HepG2 (cell line): ENCODE results near the gene OSBPL5. TPM values are rescaled to one million over a fixed set of nuclear protein-coding genes. Genes with fewer than 3 reads are reported as not detected.

Source experiments
- EEA1 ChIP-seq: sonication (generic); formaldehyde crosslinking; IDR thresholded peaks from 2 replicates; pipeline ENCODE4 v1.5.1; 2020; ENCODE audit warnings: mild to moderate bottlenecking, missing genetic modification reagents, borderline replicate concordance
- KAT8 ChIP-seq: IDR thresholded peaks from 2 replicates; pipeline ENCODE4 v1.6.1; 2016; ENCODE audit warnings: missing genetic modification reagents, missing compliant biosample characterization
- MXD4 ChIP-seq: IDR thresholded peaks from 2 replicates; pipeline ENCODE4 v1.6.1; 2016; ENCODE audit warnings: mild to moderate bottlenecking, missing biosample characterization, missing genetic modification reagents
- NFIB ChIP-seq: sonication (generic); formaldehyde crosslinking; IDR thresholded peaks from 2 replicates; pipeline ENCODE4 v1.9.0; 2021; ENCODE audit warnings: missing genetic modification reagents, mild to moderate bottlenecking, borderline replicate concordance
- NONO ChIP-seq, 2 experiments: fragments of 450-650 bp in 1 of 2; sonication (generic) in 1 of 2; formaldehyde crosslinking in 1 of 2; IDR thresholded peaks in 1 of 2; conservative IDR thresholded peaks in 1 of 2; 2 replicates each; pipeline versions ENCODE4 v1.6.1 to v1.8.0; 2017 to 2022; ENCODE audit warnings: mild to moderate bottlenecking in 1 of 2, missing genetic modification reagents in 1 of 2, moderate library complexity in 1 of 2
- NR1H2 ChIP-seq: sonication (generic); formaldehyde crosslinking; IDR thresholded peaks from 2 replicates; pipeline ENCODE4 v1.8.1; 2022; ENCODE audit warnings: low read depth, missing genetic modification reagents, borderline replicate concordance
- PCBP1 ChIP-seq: fragments of 200-400 bp; formaldehyde crosslinking; IDR thresholded peaks from 2 replicates; pipeline ENCODE4 v1.6.1; 2017; ENCODE audit warnings: mild to moderate bottlenecking, low read depth, low read length, borderline replicate concordance
- RBFOX2 ChIP-seq: fragments of 200-400 bp; formaldehyde crosslinking; IDR thresholded peaks from 2 replicates; pipeline ENCODE4 v1.6.1; 2017; ENCODE audit warnings: low read depth, mild to moderate bottlenecking, low read length
- SP2 ChIP-seq: sonication (generic); formaldehyde crosslinking; IDR thresholded peaks from 2 replicates; pipeline ENCODE4 v1.5.1; 2020; ENCODE audit warnings: mild to moderate bottlenecking, missing genetic modification reagents
- U2AF1 ChIP-seq: fragments of 200-400 bp; formaldehyde crosslinking; optimal IDR thresholded peaks from 2 replicates; pipeline ENCODE3; 2017; ENCODE audit warnings: mild to moderate bottlenecking, low read depth, low read length
- ZFP37 ChIP-seq: sonication (generic); formaldehyde crosslinking; IDR thresholded peaks from 2 replicates; pipeline ENCODE4 v1.4.0; 2020; ENCODE audit warnings: missing genetic modification reagents, borderline replicate concordance
- ZNF44 ChIP-seq: sonication (generic); formaldehyde crosslinking; IDR thresholded peaks from 2 replicates; pipeline ENCODE4 v1.5.1; 2020; ENCODE audit warnings: mild to moderate bottlenecking, missing genetic modification reagents
- ZNF496 ChIP-seq: sonication (generic); formaldehyde crosslinking; IDR thresholded peaks from 2 replicates; pipeline ENCODE4 v1.8.1; 2023; ENCODE audit warnings: mild to moderate bottlenecking, moderate library complexity, missing genetic modification reagents; ENCODE audit not compliant: insufficient replicate concordance
- ZNF629 ChIP-seq: sonication (generic); formaldehyde crosslinking; conservative IDR thresholded peaks from 2 replicates; pipeline ENCODE4 v1.5.0; 2020; ENCODE audit warnings: missing genetic modification reagents
- ZNF7 ChIP-seq: IDR thresholded peaks from 2 replicates; pipeline ENCODE4 v1.6.1; 2016; ENCODE audit warnings: missing biosample characterization, missing genetic modification reagents
- ZNF737 ChIP-seq: sonication (generic); formaldehyde crosslinking; IDR thresholded peaks from 2 replicates; pipeline ENCODE4 v1.5.0; 2020; ENCODE audit warnings: missing genetic modification reagents, mild to moderate bottlenecking, borderline replicate concordance
- ZNF766 ChIP-seq: sonication (generic); formaldehyde crosslinking; IDR thresholded peaks from 2 replicates; pipeline ENCODE4 v1.5.0; 2020; ENCODE audit warnings: missing genetic modification reagents, borderline replicate concordance
- ZNF777 ChIP-seq: sonication (generic); formaldehyde crosslinking; IDR thresholded peaks from 2 replicates; pipeline ENCODE4 v1.4.0; 2020; ENCODE audit warnings: missing genetic modification reagents
- ZSCAN30 ChIP-seq: sonication (generic); formaldehyde crosslinking; IDR thresholded peaks from 2 replicates; pipeline ENCODE4 v1.5.0; 2020; ENCODE audit warnings: mild to moderate bottlenecking, missing genetic modification reagents
- polyA plus RNA-seq, 8 experiments: library from polyadenylated mRNA; depleted of rRNA in 3 of 8; stranded (reverse) in 7 of 8; unstranded in 1 of 8; fragments of >200 nt; fragmentation: Illumina TruSeq in 4 of 8; extraction: Trizol in 4 of 8; gene quantifications; 2 replicates each; pipeline versions ENCODE4 v1.2.1 to v1.2.3, GENCODE V29; 2011 to 2016; ENCODE audit warnings: low read depth in 4 of 8, missing spikeins in 1 of 8, mixed read lengths in 1 of 8; ENCODE audit not compliant: insufficient read depth in 1 of 8
- total RNA-seq, 5 experiments: library from RNA; depleted of rRNA; stranded (reverse); fragments of >200 nt; fragmentation: Illumina TruSeq; extraction: Trizol; gene quantifications; 2 replicates each; pipeline ENCODE4 v1.2.3, GENCODE V29; 2016; ENCODE audit warnings: low read depth in 1 of 5
- TF ChIP-seq, protein P1 (sequence below): sonication (generic); formaldehyde crosslinking; IDR thresholded peaks from 2 replicates; pipeline ENCODE4 v1.4.0; 2020; ENCODE audit warnings: mild to moderate bottlenecking, missing genetic modification reagents
- TF ChIP-seq, protein P2 (sequence below): sonication (generic); formaldehyde crosslinking; IDR thresholded peaks from 2 replicates; pipeline ENCODE4 v1.8.1; 2023; ENCODE audit warnings: missing genetic modification reagents, mild to moderate bottlenecking, borderline replicate concordance
- TF ChIP-seq, protein P3 (sequence below): sonication (generic); formaldehyde crosslinking; IDR thresholded peaks from 2 replicates; pipeline ENCODE4 v1.5.1; 2020; ENCODE audit warnings: missing genetic modification reagents, mild to moderate bottlenecking, borderline replicate concordance
- TF ChIP-seq, protein P4 (sequence below): sonication (generic); formaldehyde crosslinking; IDR thresholded peaks from 2 replicates; pipeline ENCODE4 v1.8.0; 2022; ENCODE audit warnings: mild to moderate bottlenecking, missing genetic modification reagents, borderline replicate concordance
- TF ChIP-seq, protein P5 (sequence below): IDR thresholded peaks from 2 replicates; pipeline ENCODE4 v1.6.1; 2018; ENCODE audit warnings: missing genetic modification reagents, mild to moderate bottlenecking, missing compliant biosample characterization

The OSBPL5 gene
- total and polyA plus RNA-seq, 2 of the 13 experiments (the other 11 are each of a cell fraction or from before 2014, with no cell fraction given), result not detected

DNA sequence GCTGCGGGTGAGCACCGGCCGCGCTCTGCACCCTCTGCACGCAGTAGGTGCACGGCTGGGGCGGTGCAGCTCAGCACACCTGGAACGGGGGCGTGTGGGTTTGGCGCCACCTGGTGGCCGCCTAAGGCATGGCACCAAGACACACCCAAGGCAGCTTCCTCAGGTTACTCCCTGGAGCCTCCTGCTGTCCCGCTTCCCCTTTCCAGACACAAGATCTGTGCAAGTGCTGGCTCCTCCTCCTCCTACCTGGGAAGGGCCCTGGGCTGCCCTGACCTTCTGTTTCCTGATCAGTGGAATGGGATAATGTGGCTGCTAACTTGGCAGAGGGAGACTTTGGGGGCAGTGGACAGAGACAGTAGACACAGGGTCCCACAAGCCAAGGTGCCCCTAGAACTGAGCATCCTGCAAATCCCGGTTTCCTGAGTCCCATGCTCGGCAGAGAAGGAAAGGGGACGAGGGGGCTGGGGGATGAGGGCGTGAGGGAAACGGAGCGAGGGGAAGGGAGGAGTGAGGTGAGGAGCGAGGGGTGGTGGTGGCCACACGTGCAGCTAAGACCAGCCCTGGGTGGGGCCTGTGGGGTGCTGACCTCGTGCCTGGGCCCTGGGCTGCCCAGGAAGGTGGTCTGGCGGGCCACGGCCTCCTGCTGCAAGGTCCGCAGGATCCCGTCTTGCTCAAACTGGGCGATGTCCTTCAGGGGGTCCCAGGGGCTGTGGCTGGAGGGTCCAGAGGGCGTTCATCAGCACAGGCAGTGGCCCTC, 73.1 kb downstream of the OSBPL5 start (continued):
- TF ChIP-seq, protein P1, sequence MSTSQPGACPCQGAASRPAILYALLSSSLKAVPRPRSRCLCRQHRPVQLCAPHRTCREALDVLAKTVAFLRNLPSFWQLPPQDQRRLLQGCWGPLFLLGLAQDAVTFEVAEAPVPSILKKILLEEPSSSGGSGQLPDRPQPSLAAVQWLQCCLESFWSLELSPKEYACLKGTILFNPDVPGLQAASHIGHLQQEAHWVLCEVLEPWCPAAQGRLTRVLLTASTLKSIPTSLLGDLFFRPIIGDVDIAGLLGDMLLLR (CRISPR knock-in tag), result no peak
- TF ChIP-seq NR1H2 (CRISPR knock-in tag) (no peak), ZFP37 (CRISPR knock-in tag) (no peak), KAT8 (CRISPR knock-in tag) (no peak), ZNF777 (CRISPR knock-in tag) (no peak), SP2 (no peak), NONO (IDR thresholded peaks at IDR 0.05) (no peak), NONO (CRISPR knock-in tag; conservative IDR thresholded peaks at IDR 0.05) (peak; percentile 41; the same call in 1 of the 2 replicates), ZSCAN30 (CRISPR knock-in tag) (no peak), ZNF737 (no peak), ZNF766 (0 out of 2 replicates have a peak, but pooled peaks have one; percentile 37), ZNF7 (no peak), PCBP1 (no peak), NFIB (CRISPR knock-in tag) (no peak), MXD4 (CRISPR knock-in tag) (0 out of 2 replicates have a peak, but pooled peaks have one; percentile 35), RBFOX2 (no peak), EEA1 (CRISPR knock-in tag) (no peak), U2AF1 (no peak), ZNF44 (CRISPR knock-in tag) (no peak), ZNF629 (CRISPR knock-in tag) (no peak), ZNF496 (CRISPR knock-in tag) (no peak)
- TF ChIP-seq, protein P2, sequence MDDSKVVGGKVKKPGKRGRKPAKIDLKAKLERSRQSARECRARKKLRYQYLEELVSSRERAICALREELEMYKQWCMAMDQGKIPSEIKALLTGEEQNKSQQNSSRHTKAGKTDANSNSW (CRISPR knock-in tag), result no peak
- TF ChIP-seq, protein P3, sequence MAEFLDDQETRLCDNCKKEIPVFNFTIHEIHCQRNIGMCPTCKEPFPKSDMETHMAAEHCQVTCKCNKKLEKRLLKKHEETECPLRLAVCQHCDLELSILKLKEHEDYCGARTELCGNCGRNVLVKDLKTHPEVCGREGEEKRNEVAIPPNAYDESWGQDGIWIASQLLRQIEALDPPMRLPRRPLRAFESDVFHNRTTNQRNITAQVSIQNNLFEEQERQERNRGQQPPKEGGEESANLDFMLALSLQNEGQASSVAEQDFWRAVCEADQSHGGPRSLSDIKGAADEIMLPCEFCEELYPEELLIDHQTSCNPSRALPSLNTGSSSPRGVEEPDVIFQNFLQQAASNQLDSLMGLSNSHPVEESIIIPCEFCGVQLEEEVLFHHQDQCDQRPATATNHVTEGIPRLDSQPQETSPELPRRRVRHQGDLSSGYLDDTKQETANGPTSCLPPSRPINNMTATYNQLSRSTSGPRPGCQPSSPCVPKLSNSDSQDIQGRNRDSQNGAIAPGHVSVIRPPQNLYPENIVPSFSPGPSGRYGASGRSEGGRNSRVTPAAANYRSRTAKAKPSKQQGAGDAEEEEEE (CRISPR knock-in tag), result no peak
- TF ChIP-seq, protein P4, sequence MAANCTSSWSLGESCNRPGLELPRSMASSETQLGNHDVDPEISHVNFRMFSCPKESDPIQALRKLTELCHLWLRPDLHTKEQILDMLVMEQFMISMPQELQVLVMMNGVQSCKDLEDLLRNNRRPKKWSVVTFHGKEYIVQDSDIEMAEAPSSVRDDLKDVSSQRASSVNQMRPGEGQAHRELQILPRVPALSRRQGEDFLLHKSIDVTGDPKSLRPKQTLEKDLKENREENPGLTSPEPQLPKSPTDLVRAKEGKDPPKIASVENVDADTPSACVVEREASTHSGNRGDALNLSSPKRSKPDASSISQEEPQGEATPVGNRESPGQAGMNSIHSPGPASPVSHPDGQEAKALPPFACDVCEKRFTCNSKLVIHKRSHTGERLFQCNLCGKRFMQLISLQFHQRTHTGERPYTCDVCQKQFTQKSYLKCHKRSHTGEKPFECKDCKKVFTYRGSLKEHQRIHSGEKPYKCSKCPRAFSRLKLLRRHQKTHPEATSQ, result no peak
- TF ChIP-seq, protein P5, sequence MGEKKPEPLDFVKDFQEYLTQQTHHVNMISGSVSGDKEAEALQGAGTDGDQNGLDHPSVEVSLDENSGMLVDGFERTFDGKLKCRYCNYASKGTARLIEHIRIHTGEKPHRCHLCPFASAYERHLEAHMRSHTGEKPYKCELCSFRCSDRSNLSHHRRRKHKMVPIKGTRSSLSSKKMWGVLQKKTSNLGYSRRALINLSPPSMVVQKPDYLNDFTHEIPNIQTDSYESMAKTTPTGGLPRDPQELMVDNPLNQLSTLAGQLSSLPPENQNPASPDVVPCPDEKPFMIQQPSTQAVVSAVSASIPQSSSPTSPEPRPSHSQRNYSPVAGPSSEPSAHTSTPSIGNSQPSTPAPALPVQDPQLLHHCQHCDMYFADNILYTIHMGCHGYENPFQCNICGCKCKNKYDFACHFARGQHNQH, result no peak
